RWPE1 (cell line): ENCODE results near the gene PIGB.

Experiments used
- CTCF ChIA-PET: fragments of 350-600 bp; sonication (Branson Sonifier 250); formaldehyde crosslinking; extraction: SDS; loops from one replicate; lab custom pipeline; 2021; lab: Yijun Ruan, JAX
- POLR2A ChIA-PET: fragments of 400-600 bp; formaldehyde crosslinking; extraction: SDS; loops from one replicate; lab custom pipeline; 2020; ENCODE audit warnings: antibody characterized with exemption; ENCODE audit not compliant: low non-redundant PET; lab: Yijun Ruan, JAX
- DNase-seq: peaks from one replicate; pipeline ENCODE4 v3.0.0; 2012; ENCODE audit warnings: low spot score
- H3K27ac ChIP-seq: fragments of 450-650 bp; 2 replicates; pipeline ENCODE4 v1.5.1; 2017
- CTCF ChIP-seq: fragments of 450-650 bp; conservative IDR thresholded peaks from 2 replicates; pipeline ENCODE4 v1.5.1; 2017; ENCODE audit warnings: low read depth, mild to moderate bottlenecking

PIGB gene

GRCh38 chr15:55403531-55403930 lies 84.5 kb downstream of the PIGB start:
- no peak overlapping the region for H3K27ac ChIP-seq
- DNase-seq = no peak
- ChIA-PET POLR2A (no interaction called here), CTCF (interaction anchor here (1.0 kb wide), 1 partner anchor 36 kb away, joined by 3 read pairs; no protein-coding TSS in a partner anchor)
- TF ChIP-seq CTCF = no peak
